Stimulated activated CD8-positive, alpha-beta memory T cell treated with anti-CD3 and anti-CD28 coated beads, Interleukin-12 subunit alpha, Interleukin-12 subunit beta, amount 100 ng/mL, for 1 hour (primary cell): ENCODE measurements around the gene IMPA2.
"Not testable (repeated sequence)": the region's sequence is repeated elsewhere in the genome, so short reads cannot be mapped to it uniquely, and the experiment has no call there.

Experiments
- DNase-seq: peaks from one replicate; pipeline ENCODE4 v3.0.0-alpha.2; 2020; ENCODE audit warnings: low read depth

Gene IMPA2

DNA sequence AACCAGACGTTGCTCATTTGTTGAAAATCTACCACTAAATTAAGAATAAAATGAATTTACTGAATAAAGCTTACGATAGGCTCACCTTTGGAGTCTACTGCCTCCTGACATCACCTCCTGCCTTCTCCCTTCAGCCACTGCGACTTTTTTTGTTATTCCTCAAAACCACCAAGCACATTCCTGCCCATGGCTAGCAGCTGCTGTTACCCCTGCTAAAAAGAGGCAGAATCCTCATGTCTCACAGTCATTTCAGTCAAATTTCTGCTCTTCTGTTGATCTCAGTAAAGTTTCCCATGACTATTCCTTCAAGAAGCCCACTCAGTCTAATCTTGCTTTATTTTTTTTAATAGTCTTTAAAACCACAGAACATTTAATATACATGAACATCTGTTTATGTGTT is 71.6 kb downstream of the IMPA2 start:
- no peak for DNase-seq

DNA sequence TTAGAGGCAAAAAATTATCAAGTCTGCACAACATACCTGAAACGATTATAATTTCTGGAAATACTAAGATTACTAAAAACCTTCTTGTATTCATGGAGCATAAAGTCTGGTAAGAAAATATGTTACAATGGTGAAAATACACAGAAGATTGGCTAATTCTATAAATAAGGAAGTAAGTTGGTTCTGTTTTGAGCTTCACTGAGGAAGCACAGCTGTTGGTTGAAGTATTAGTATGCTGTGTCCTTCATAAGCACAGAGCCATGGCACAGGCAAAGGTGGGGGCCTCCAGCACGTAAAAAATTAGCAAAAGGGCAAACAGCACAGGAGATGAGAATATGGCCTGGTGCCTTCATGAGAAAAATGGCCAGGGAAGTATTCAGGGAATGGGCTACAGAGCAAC is 72.0 kb downstream of the IMPA2 start:
- DNase-seq, result no peak

DNA sequence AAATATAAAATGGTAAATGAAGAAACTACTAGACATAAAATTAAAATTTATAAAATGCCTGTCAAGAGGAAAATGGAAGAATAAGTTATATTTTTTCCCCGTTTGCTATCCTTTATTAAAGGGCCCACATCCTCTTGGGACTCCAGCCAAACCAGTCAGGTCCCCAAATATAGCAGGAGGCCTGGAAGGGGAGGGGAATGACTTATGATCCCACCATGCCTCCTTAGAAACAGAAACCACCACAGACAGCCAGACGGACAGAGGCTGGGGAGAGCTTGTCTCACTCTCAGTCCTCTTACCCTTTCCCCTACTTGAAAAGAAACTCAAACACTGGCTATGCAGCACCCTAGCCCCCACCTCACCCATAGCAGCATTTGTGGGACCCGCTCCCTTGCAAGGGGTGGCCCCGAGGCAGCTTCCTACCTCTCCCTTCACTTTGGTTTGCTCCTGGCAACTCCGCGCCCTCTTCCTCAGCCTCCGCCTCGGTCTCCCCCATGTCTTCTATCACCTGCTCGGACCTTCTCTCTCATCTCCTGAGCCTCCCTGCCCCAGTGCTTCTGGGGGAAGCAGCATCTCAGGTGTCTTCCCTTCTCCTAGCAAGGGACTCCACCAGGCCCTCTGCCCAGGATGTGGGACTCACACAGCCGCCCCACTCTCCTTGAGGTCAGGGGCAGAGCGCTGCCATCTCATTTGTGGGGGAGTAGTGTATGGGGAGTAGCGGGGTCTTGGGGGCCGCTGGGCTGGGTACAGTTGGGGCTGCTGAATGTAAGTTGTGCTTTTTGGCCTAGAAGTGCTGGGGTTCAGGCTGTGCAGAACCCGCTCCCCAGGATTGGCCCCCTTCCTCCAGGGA is 75.0 kb downstream of the IMPA2 start:
- no peak for DNase-seq

DNA sequence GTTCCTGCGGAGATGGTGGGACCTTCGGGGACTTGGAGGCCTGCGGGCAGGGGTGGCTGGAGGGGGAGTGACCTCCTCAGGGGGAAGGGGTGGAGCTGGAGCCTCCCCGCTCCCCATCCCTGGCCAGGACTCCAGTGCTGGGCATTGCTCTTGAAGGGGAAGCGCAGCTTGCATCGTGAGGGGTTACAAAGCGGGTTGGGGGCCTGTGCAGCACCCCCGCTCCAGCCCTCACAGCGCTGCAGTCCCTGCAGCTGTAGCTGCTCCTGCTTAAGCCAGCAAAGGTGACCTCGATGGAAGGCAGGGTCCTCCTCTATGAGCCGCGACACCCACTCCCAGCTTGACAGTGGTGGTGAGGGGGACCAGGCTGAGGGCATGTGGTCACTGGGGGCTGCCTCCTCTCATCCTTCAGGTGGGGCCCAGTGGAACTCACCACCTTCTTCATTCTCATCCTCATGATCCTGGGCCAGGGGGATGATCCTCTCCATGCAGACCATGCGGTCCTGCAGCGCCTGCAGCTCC is 75.6 kb downstream of the IMPA2 start:
- DNase-seq, result no peak

DNA sequence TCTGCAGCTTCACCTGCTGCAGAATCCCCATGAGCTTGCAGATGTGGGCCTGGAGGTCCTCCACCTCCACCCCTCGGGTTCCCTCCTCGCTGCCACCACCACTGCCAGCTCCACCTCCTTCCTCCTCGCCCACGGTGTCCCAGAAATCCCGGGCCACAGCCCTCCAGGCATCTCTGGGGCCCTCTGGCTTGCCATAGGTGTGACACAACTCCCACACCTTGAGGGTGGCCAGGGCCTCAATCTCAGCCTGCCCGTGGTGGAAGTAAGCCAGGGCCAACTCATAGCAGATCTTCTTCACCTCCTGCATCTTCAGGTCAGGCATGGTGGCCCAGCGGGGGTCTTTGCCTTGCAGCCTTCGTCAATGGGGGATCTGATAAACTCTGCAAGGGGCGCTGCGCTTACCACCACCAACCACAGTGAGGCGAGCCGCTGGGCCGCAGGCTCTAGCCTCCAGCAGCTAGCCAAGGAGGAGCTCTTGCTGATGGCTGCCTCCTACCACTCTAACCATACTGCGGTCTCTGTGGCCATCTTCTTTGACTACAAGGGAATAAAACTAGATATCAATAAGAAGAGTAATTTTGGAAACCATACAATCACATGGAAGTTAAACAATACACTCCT is 76.2 kb downstream of the IMPA2 start:
- DNase-seq, result no peak

DNA sequence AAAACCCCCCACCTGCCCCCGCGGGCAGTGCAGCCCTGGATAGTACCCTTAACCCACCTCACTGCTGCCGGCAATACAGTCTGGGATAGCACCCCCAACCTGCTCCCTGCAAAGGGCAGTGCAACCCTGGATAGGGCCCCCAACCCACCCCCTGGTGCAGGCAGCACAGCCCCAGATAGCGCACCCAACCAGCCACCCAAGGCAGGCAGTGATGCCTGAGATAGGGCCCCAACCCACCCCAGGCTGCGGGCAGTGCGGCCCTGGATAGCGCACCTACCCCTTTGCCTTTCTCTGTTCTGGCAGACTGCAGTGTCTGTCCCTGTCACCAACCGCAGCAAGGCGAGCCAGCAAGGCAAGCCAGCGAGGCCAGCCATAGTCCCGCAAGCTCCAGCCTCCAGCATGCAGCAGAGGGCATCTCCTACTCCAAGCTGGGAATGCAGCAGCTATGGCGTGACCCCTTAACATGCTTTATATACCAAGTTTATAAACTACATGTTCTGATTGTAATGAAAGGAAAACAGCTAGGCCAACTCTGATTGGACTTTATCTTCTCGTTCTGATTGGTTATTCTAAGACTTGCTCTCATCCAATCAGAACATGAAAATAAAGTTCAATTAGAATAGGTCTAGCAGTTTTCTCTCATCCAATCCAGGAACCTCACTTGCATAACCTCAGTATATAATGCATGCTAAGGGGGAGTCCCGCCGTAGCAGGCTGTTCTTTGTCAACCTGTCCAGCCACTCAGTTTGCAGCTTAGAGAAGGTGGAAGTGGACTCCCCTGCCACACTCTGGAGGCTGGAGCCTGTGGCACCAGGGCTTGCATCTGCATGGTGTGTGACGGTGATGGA is 78.3 kb downstream of the IMPA2 start:
- no peak for DNase-seq

DNA sequence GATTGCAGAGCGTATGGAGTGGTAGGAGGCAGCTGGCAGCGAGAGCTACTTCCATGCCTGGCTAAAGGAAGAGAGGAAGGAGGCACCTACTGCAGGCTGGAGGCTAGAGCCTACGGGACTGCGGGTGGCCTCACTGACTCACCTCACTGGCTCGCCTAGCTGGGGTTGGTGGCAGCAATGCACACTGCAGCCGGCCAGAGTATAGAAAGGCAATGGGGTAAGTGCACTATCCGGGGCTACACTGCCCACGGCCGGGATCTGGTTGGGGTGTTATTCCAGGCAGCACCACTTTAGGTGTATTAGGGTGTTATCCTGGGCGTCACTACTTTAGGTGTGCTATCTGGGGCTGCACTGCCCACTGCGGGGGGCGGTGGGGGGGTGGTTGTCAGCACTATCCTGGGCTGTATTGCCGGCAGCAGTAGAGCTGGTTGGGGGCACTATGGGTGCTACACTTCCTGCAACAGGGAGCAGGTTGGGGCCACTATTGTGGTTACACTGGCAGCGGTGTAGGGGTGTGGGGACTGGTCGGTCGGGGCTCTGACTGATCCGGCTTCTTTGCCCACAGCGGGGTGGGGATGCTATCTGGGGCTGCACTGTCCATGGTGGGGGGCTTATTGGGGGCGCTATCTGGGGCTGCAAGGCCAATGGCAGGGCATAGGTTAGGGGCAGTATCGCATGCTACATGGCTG is 79.0 kb downstream of the IMPA2 start:
- DNase-seq, result no peak

DNA sequence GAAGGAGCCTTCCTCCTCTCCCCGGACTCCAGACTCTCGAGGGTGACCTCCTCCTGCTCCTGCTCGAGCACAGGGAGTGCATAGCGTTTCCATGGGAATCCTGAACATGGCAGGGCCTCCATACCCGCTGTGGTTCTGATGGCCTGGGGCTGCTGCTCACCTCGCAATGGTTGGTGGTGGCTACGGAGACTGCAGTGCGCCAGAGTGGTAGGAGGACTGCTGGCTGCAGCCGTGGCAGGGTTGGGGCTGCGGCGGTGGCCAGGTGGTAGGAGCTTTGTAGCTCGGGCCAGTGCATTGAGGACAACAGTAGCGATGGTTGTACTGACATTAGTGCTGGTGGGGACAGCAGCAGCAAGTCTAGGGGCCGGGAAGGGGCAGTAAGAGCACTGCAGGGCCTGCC is 80.4 kb downstream of the IMPA2 start:
- DNase-seq, result no peak

DNA sequence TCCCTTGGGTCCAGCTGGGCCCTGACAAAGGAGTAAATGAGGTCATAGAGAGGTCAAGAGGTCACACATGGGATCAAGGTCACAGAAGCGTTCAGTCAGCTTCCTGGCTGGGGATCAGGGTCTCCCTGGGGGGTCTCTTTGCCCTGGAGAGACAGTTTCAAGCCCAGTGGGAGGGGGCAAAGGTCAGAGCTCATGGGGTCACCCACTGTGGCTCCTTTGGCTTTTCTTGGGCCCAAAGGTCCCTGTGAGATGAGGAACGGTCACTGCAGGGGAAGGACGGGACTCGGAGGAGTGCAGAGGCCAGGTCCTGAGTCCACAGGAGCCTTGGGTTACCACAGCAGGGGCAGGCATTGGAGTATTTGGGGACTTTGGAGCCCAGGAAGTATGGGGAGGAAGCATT is 81.7 kb downstream of the IMPA2 start:
- DNase-seq, result no peak

DNA sequence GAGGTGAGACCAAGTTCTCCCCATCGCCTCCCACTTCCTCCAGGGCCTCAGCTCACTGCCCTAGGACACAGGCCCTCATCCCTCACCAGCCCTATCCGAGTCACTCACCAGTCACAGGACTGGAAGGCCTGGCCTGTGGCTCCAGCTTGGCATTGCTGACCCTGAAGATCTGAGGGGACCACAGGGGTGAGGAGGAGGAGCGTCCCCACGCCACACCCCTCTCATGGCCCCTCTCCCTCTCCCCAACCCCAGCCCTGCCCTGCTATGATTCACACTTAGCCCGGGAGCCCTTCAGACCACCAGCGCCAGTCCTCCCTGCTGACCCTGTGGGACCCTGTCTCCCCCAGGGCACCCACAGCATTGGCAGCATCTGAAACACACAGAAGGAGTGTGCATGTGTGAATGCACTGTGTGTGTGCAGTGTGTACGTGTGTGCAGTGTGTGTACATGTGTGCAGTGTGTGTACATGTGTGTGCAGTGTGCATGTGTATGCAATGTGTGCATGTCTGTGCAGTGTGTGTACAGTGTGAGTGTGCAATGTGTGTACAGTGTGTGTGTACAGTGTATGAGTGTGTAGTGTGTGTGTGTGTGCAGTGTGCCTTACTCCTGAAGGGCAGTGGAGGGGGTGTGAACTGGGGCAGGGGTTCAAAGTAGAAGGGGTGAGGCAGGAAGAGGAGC is 82.9 kb downstream of the IMPA2 start:
- DNase-seq, result no peak

DNA sequence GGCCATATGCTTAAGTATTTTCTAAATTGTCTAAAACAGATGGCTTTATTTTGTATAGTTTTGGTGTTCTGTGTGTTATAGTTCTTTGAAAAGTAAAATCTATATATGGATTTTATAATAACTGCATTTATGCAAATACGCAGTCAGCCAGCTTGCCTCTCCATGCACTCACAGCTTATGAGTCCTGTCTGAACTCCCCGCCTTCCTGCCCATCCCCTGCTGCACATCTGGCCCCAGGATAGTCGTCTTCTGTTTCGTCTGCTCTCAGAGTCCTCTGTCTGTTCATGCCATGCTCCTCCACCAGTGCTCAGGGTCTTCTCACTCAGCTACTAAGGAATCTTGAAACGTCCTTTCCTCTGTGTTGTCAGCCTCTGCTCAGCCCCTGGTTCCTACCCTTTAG is 84.1 kb downstream of the IMPA2 start:
- no peak for DNase-seq

DNA sequence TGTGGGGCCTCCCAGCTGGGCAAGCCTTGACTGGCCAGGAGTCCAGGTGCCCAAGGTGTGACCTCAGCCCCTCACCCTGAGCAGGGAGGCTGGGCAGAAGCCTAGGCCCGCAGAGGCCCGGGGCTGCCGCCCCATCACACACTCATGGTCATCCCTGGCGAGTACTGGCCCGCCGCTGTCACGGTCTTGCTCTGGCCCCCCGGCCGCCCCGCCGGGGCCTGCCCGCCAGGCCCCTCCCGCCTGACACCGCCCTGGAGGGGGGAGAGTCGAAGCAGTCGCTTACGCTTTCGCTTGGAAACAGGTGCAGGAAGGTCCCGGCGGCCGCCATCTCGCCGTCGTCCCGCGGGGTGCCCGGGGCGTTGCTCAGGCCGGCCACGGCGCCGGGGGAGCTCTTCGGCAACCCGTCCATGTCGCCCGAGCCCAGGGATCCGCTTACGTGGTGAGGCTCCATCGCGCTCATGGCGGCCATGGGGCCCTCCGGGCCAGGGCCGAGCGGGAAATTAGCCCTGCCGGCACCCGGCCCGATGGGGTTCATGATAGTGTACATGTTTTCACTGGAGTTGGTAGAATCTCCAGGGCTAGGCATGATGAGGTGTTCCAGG is 85.7 kb downstream of the IMPA2 start:
- DNase-seq, result no peak

DNA sequence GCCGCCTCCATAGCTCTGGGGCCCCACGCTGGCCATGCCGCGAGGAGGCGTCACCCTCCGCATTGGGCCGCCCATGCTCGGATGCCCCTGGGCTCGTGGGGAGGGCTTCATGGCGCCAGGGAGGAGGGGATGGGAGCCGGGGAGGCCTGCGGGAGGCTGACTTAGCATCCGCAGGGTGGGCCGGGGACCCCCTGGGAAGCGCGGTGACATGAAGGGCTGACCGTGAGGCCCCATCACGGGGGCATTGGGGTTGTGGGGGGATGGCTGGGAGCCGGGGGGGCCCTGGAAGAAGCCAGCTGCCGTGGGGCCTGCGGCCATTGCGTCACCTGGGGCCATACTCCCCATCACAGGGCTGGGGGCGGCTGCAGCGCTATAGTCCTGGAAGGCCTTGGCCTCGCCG is 86.4 kb downstream of the IMPA2 start:
- no peak for DNase-seq

DNA sequence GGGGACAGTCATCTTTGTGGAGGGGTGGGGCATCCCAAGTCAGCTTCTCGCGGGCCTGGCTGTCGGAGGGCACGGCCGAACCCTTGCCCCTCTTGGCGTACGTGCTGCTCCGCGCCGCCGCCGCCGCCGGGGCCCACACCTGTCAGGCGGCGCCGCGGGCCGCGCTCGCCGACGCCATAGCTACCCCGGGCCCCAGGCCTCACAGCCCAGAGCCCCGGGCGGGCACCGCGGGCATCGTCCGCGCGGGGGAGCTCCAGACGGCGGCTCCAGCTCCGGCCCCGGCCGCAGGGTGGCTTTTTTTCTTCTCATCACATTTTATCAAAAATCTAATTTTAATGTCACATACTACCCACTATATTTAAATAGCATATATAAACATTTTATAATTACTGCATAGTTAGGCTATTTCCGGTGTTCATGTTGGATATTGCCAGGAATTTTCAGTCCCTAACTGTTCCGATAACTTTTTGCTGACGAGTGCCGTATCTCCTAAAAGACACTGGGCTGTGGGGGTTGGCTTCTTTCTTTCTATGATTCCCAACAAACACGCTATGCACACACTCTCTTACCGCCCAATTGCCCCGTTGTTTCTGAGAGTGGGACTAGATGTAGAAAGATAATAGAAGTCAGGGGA is 87.1 kb downstream of the IMPA2 start:
- not testable (repeated sequence) for DNase-seq

DNA sequence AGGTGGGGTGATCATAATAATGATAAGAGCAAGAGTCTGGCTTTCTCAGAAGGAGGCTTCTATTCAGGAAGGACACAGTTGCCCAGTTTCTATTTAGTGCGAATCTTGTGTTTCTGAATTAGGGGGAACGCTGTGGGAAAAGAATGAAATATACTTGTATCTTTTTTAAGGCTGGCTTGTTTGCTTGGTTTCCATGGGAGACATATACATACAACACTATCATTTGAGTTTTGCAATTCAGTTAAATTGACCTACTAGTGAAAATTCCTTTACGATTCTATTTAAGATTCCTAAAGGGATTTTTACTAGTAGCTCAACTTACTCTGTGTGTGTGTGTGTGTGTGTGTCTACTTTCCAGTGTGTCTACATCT is 87.6 kb downstream of the IMPA2 start:
- DNase-seq, result no peak

DNA sequence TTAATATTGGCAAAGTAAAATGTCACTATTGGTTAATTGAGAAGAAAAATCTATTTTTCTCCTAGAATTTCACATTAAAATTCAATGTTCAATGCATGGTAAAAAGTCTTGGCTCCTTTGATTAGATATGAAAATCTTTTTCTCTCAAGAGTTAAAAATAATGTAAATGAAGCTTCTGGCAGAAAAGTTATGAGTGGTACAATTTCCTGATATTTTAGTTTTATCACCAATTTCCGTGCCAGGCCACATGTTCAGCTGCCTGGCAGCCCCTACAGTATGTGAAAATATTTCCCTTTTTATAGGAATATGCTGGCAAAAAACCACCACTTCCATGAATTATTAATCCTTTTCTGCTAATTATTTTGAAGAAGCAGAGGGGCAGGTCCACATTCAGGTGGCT is 89.8 kb downstream of the IMPA2 start:
- not testable (repeated sequence) for DNase-seq

DNA sequence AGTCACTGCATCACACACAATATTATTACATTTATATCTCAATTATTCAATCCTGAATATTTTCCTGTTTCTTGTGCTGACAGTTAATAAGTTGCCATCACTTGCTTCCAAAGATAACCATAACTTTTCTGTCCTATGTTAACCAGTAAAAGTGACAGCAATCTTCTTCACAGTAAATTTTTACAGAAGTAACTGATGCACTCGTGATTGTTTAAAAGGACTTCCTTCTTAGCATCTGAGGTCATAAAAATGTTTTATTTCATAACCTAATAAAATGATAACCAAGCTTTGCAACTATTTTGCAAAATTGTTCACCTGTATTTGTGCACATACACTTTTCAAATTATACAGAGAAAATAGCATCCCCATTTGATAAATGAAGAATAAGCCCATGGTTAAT is 91.7 kb downstream of the IMPA2 start:
- DNase-seq, result no peak

DNA sequence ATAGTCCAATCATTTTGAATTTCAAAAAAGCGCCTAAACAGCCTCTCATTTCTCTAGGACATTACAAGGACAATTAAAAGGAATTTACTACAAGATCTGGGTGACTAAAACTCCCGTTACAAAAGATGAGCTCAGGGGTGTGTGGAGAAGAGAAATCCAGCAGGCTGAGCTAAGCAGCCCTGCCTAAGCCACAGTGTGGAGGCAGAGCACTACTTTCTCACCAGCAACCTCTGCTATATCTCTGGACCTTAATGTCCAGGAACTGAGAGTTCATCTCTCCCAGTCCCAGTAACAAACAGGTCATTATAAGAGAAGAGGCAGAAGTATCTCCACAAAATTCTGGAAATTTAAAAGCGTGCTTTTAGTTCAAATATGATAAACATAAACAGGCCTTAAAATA is 93.4 kb downstream of the IMPA2 start:
- no peak for DNase-seq

DNA sequence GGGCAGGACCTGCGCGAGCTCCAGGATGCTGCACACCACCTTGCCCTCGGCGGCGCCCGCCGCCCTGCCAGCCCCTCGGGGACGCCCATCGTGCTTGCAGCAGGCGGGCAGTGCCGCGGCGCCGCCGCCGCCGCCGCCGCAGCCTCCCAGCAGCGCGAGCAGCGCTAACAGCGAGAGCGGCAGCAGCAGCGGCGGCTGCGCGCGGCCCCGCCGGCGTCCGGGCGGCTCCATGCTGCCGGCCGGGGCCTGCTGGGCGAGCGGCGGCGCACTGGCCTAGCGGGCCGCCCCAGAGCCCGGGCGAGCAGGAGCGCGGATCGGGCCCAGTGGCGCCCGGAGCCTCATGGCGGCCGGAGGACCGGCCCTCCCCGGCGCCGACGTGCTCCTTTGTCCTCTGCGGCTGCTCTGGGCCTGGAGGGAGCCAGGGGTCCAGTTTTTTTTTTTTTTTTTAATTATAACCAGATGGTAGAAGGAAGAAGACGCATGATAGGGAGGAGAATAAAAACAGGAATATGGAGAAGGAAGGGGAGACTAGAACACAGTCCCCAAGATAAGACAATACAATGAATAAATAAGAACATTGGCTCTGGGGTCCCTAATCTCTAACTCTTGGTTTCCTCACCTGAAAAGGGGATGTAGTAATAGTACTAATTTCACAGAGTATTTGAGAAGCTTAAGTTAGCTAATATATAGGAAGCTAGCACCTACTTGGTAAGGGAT is 95.3 kb downstream of the IMPA2 start:
- DNase-seq, result no peak

DNA sequence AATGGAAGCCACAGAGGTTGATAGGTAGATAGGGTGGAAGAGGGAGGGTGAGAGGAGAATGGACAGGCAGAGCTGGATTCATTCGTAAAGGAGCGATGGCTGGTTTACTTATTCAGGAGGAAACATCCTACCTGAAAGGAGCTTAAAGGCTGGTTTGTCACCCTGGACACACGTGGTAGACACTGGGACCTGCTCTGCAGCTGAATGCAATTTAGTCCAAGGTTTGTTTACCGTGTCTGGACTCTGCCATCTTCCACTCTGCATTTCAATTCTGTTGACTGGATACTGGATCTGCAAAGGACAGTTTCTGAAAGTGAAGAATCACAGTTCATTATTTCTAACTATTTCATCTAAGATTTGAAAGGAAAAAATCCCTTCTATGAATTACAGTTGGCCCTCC is 96.7 kb downstream of the IMPA2 start:
- not testable (repeated sequence) for DNase-seq
